Upper lobe of left lung (tissue), 4 donors: Measurements from ENCODE around the gene CDC25C.

Source experiments
- POLR2A ChIP-seq, 4 donors: fragments of 450-650 bp; IDR thresholded peaks; one replicate each; pipeline ENCODE4 v1.5.1; 2016 to 2017; ENCODE audit warnings: antibody characterized with exemption in 4 of 4, mild to moderate bottlenecking in 2 of 4
- TF ChIP-seq, protein P1 (sequence below), 6 experiments: fragments of 450-650 bp in 4 of 6; fragments of 200-600 bp in 2 of 6; sonication (generic) in 2 of 6; IDR thresholded peaks; one replicate each; pipeline ENCODE4 v1.5.1; 2016 to 2019; ENCODE audit warnings: antibody characterized with exemption in 6 of 6

DNA sequence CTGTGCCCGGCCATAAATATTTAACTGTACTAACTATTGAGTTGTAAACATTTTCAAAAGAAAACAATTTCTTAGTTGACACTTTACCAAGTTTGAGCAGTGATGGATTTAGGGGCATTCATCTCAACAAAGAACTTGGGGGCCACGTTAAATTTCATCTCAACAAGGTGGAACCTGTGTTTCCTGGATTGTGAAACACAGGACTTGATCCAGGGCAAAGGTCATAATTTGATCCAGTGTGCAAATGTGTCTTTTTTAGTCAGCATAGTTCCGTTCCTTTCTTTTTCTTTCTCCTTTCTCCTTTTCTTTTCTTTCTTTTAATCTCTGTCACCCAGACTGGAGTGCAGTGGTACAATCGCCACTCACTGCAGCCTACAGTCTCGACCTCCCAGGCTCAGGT lies 60.3 kb downstream of the CDC25C start:
- TF ChIP-seq, protein P1, sequence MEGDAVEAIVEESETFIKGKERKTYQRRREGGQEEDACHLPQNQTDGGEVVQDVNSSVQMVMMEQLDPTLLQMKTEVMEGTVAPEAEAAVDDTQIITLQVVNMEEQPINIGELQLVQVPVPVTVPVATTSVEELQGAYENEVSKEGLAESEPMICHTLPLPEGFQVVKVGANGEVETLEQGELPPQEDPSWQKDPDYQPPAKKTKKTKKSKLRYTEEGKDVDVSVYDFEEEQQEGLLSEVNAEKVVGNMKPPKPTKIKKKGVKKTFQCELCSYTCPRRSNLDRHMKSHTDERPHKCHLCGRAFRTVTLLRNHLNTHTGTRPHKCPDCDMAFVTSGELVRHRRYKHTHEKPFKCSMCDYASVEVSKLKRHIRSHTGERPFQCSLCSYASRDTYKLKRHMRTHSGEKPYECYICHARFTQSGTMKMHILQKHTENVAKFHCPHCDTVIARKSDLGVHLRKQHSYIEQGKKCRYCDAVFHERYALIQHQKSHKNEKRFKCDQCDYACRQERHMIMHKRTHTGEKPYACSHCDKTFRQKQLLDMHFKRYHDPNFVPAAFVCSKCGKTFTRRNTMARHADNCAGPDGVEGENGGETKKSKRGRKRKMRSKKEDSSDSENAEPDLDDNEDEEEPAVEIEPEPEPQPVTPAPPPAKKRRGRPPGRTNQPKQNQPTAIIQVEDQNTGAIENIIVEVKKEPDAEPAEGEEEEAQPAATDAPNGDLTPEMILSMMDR (IDR thresholded peaks at IDR 0.05), result no peak
- TF ChIP-seq POLR2A (IDR thresholded peaks at IDR 0.05), result no peak
